Measurements from ENCODE around the gene SNCAIP. TPM values are rescaled to one million over a fixed set of nuclear protein-coding genes. Genes with fewer than 3 reads are reported as not detected.
A peak's percentile ranks its signal among the peaks of the same experiment; 100 is the strongest.

The SNCAIP gene
- total and polyA plus RNA-seq, 2 experiments from 2014 or later = 1.5 to 2.4 TPM

- in situ Hi-C loops (cut with MboI) = no loop called here
- Histone ChIP-seq H3K27ac (no peak overlapping the region), H2AFZ (no peak overlapping the region), H3K4me1 (ENCODE audit: insufficient read depth) (no peaks in the 10 kb centered on the region), H3F3A (ENCODE audit: insufficient read depth) (no peaks in the 10 kb centered on the region), H3K9ac (no peak overlapping the region), H3K4me3 (no peak overlapping the region), H3K9me2 (ENCODE audit: insufficient read depth) (no peaks in the 10 kb centered on the region), H3K4me2 (ENCODE audit: unreplicated experiment) (no peak overlapping the region), H4K20me1 (ENCODE audit: insufficient read depth) (no peaks in the 10 kb centered on the region), H3K27me3 (replicated peaks; ENCODE audit: insufficient read depth) (no peaks in the 10 kb centered on the region), H3K79me2 (ENCODE audit: insufficient read depth) (no peaks in the 10 kb centered on the region), H3K36me3 (ENCODE audit: low read depth) (no peaks in the 10 kb centered on the region), H3K9me3 (ENCODE audit: low read depth) (no peaks in the 10 kb centered on the region)
- peak; percentile 23 for DNase-seq
- WGBS, 2 experiments (ENCODE audit: low coverage in 1 of 2, low lambda C conversion rate in 2 of 2, missing lambda C conversion rate in 2 of 2) = 67 to 72% methylated on average over 7 of the region's 7 CpGs
- TF ChIP-seq EZH2 (IDR thresholded peaks at IDR 0.05; ENCODE audit: insufficient read depth, poor library complexity, severe bottlenecking) (no peak), EZH2phosphoT487 (IDR thresholded peaks at IDR 0.05; ENCODE audit: insufficient read depth, low read depth) (no peak)
Observed at GRCh38 chr5:122291000-122291901, 20.8 kb upstream of the SNCAIP start.

DNA sequence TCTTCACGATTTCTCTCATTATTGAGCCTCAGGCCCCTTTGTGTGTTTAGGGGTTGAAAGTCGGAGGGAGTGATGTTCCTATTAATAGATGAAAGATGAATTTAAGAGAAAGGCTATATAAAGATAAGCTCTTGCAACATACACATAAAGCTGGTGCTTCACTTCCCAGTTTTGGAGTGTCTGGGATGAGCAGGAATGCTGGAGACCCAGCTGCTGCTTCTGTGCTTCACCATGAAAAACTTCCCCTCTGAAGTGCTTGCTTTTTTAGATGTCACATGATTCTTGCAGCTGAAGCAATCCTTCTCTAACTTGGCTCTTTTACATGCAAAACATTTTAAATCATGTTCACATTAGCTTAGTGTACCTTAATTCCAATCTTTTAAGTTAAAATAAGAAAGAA is 19.7 kb upstream of the SNCAIP start:
- H3K36me3 ChIP-seq (ENCODE audit: low read depth) = no peaks in the 10 kb centered on the region
- H3K4me1 ChIP-seq (ENCODE audit: insufficient read depth) = no peaks in the 10 kb centered on the region
- no peak overlapping the region for H3K4me3 ChIP-seq
- no peak overlapping the region for H2AFZ ChIP-seq
- no peak overlapping the region for H3K4me2 ChIP-seq (ENCODE audit: unreplicated experiment)
- in situ Hi-C loops (cut with MboI) = no loop called here
- H3K79me2 ChIP-seq (ENCODE audit: insufficient read depth) = no peaks in the 10 kb centered on the region
- no peaks in the 10 kb centered on the region for H3K27me3 ChIP-seq (replicated peaks; ENCODE audit: insufficient read depth)
- H3K9me2 ChIP-seq (ENCODE audit: insufficient read depth) = no peaks in the 10 kb centered on the region
- H3K9ac ChIP-seq = no peak overlapping the region
- no peak for TF ChIP-seq EZH2phosphoT487 (IDR thresholded peaks at IDR 0.05; ENCODE audit: insufficient read depth, low read depth)
- TF ChIP-seq EZH2 (IDR thresholded peaks at IDR 0.05; ENCODE audit: insufficient read depth, poor library complexity, severe bottlenecking) = no peak
- no peak for DNase-seq
- H3F3A ChIP-seq (ENCODE audit: insufficient read depth) = no peaks in the 10 kb centered on the region
- H3K27ac ChIP-seq = no peak overlapping the region
- no peaks in the 10 kb centered on the region for H3K9me3 ChIP-seq (ENCODE audit: low read depth)
- 33 to 37% methylated on average over 2 of the region's 2 CpGs for WGBS, 2 experiments (ENCODE audit: low coverage in 1 of 2, low lambda C conversion rate in 2 of 2, missing lambda C conversion rate in 2 of 2)
- H4K20me1 ChIP-seq (ENCODE audit: insufficient read depth) = no peaks in the 10 kb centered on the region

GRCh38 chr5:122295138-122295537 is 16.9 kb upstream of the SNCAIP start:
- DNase-seq = peak; percentile 16
- 82 to 87% methylated on average over 2 of the region's 2 CpGs for WGBS, 2 experiments (ENCODE audit: low coverage in 1 of 2, low lambda C conversion rate in 2 of 2, missing lambda C conversion rate in 2 of 2)

DNA sequence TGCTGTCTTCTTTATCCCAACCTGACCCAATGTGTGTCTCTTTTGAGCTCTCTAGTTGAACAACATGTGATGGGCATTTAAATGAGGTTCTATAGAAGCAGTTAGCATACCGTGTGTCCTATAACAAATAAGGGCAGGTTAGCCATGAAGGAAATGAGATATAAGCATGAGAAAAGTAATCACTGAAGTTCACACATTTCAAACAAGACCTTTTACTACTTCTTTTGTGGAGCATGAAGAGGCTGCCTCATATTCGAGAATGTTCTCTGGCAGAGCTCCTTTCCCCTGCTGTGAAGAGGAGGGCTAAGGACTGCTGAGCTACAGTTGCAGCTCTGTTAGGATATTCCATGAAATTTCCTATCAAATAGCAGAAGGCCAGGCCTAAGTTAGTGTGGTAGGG is 15.2 kb upstream of the SNCAIP start:
- Histone ChIP-seq H3K9ac (no peak overlapping the region), H3F3A (ENCODE audit: insufficient read depth) (no peaks in the 10 kb centered on the region), H2AFZ (no peak overlapping the region), H3K27ac (no peak overlapping the region), H3K4me2 (ENCODE audit: unreplicated experiment) (no peak overlapping the region), H3K4me3 (no peak overlapping the region), H3K27me3 (replicated peaks; ENCODE audit: insufficient read depth) (no peaks in the 10 kb centered on the region), H3K9me3 (ENCODE audit: low read depth) (no peaks in the 10 kb centered on the region), H3K4me1 (ENCODE audit: insufficient read depth) (no peaks in the 10 kb centered on the region), H3K9me2 (ENCODE audit: insufficient read depth) (no peaks in the 10 kb centered on the region), H4K20me1 (ENCODE audit: insufficient read depth) (no peaks in the 10 kb centered on the region), H3K36me3 (ENCODE audit: low read depth) (no peaks in the 10 kb centered on the region), H3K79me2 (ENCODE audit: insufficient read depth) (no peaks in the 10 kb centered on the region)
- in situ Hi-C loops (cut with MboI) = no loop called here
- DNase-seq = no peak
- WGBS, 2 experiments (ENCODE audit: low coverage in 1 of 2, low lambda C conversion rate in 2 of 2, missing lambda C conversion rate in 2 of 2) = 50 to 58% methylated on average over 2 of the region's 2 CpGs
- no peak for TF ChIP-seq EZH2phosphoT487 (IDR thresholded peaks at IDR 0.05; ENCODE audit: insufficient read depth, low read depth)

More at GRCh38 chr5:122295138-122295537, 16.9 kb upstream of the SNCAIP start:
- no peaks in the 10 kb centered on the region for H3K9me3 ChIP-seq (ENCODE audit: low read depth)
- no peaks in the 10 kb centered on the region for H3K79me2 ChIP-seq (ENCODE audit: insufficient read depth)
- no peak overlapping the region for H3K9ac ChIP-seq
- H3K4me1 ChIP-seq (ENCODE audit: insufficient read depth) = no peaks in the 10 kb centered on the region
- H3K4me2 ChIP-seq (ENCODE audit: unreplicated experiment) = no peak overlapping the region
- in situ Hi-C loops (cut with MboI) = no loop called here
- no peak overlapping the region for H3K27ac ChIP-seq
- H3K36me3 ChIP-seq (ENCODE audit: low read depth) = no peaks in the 10 kb centered on the region
- no peaks in the 10 kb centered on the region for H3K27me3 ChIP-seq (replicated peaks; ENCODE audit: insufficient read depth)
- no peaks in the 10 kb centered on the region for H3F3A ChIP-seq (ENCODE audit: insufficient read depth)
- no peaks in the 10 kb centered on the region for H3K9me2 ChIP-seq (ENCODE audit: insufficient read depth)
- H2AFZ ChIP-seq = no peak overlapping the region
- no peak for TF ChIP-seq EZH2phosphoT487 (IDR thresholded peaks at IDR 0.05; ENCODE audit: insufficient read depth, low read depth)
- no peak for TF ChIP-seq EZH2 (IDR thresholded peaks at IDR 0.05; ENCODE audit: insufficient read depth, poor library complexity, severe bottlenecking)
- H4K20me1 ChIP-seq (ENCODE audit: insufficient read depth) = no peaks in the 10 kb centered on the region
- H3K4me3 ChIP-seq = no peak overlapping the region

All from GM23248 (cell line).